GM21390 (cell line): ENCODE data around the gene ENTPD3.
"Not testable (repeated sequence)": the region's sequence is repeated elsewhere in the genome, so short reads cannot be mapped to it uniquely, and the experiment has no call there.

Experiments
- ATAC-seq: cut with Tn5 transposase; IDR thresholded peaks from one replicate; pipeline ENCODE4 v1.9.1; 2021; ENCODE audit not compliant: unreplicated experiment

Gene ENTPD3

DNA sequence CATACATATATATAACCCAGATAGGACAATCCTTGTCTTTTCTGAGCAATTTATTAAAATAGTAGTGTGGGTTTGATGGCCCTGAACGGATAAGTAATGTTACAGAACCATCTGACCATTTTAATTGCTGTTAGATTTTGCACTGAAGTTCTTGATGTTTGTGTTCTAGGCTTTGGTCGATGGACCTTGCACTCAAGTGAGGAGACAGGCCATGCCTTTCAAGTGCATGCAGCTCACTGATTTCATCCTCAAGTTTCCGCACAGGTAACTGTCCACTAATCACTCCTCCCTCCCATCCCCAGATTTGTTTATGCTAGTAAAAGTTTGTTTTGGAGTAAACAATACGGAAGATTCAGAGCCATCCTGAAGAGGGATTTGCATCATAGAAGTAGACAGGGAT lies 71.5 kb downstream of the ENTPD3 start:
- ATAC-seq: no peak

DNA sequence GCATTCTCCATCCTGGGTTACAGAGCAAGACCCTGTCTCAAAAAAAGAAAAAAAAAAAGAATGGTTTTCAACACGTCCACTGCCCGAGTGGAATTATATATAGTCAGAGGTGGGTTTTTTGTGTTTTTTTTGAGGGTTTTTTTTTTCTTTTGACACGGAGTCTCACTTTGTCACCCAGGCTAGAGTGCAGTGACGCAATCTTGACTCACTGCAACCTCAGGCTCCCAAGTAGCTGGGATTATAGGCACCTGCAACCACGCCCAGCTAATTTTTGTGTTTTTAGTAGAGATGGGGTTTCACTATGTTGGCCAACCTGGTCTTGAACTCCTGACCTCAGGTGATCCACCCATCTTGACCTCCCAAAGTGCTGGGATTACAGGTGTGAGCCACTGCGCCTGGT lies 73.5 kb downstream of the ENTPD3 start:
- not testable (repeated sequence) for ATAC-seq

GRCh38 chr3:40461161-40461560 lies 74.2 kb downstream of the ENTPD3 start:
- no peak for ATAC-seq

DNA sequence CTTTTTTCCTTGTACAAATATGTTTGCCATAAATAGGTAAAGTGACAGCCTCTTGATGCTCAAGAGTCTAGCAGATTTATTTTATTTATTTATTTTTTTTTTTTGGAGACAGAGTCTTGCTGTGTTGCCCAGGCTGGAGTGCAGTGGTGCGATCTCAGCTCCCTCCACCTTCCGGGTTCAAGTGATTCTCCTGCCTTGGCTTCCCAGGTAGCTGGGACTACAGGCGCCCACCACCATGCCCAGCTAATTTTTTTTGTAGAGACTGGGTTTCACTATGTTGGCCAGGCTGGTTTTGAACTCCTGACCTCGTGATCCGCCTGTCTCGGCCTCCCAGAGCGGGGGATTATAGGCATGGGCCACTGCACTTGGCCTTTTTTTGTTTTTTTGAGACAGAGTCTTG lies 75.9 kb downstream of the ENTPD3 start:
- not testable (repeated sequence) for ATAC-seq

- no peak for ATAC-seq
These were observed 76.6 kb downstream of the ENTPD3 start for GRCh38 chr3:40463579-40463978.

DNA sequence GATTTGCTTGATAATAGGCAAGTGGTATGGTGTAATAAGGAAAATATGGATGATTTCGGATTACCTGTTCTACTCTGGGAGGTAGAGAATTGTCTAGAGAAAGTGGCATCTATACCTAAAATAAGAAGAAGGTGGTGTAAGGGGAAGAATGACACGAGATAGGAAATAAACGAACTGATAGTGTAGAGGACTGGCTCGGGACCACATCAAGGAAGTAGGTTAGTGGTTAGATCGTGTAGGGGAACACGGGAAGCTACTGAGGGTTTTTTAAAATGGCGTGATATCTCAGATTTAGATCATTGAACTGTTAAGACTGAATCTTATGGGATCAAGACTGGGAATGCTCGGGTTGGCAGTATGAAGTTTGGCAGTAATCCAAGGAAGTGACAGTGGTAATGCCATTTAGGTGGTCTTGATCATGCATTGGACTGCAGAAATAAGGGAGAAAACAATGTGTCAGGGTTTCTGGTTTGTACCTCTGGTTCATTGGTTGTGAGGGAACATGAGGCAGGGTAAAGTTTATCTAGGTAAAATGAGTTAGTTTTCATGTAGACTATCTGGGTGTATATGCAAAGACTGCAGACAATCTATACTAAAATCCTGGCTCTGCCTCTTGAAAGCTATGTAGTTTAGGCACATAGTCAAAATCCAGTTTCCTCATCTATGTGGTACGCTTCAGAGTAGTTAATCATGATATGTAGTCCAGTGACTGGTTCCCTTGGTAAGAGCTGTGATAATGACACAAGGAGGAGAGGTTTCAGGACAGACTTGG lies 77.5 kb downstream of the ENTPD3 start:
- no peak for ATAC-seq

DNA sequence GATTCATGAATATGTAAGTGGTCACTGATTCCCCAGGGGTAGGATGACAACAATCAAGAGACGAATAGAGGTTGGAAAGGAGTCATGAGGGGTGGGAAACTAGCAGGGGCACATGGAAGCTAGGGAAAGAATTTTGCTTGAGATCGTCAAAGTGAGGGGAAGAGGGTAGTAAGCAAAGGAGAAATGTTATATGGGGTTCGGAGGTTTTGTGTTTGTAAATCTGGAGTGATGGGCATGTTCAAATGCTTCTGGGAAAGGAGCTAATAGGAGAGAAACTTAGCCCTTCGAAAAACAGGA lies 78.1 kb downstream of the ENTPD3 start:
- no peak for ATAC-seq

DNA sequence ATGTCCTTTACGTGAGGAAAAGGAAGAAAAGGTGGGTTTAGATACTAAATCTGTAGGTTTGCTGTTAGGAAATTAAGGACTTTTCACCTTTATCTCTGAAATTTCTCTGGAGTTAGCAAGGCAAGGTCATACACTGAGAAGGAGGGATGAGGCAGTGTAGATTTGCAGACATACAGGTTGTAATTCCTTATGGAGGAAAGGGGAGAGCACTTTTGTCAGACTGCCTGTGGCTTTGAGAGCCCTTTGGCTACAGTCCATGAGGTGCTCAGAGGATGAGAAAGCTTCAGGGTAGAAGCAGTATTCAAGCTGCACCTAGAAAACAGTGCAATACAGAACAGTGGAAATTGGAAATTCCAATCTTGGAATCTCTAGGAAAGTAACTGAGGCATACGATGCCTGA lies 78.5 kb downstream of the ENTPD3 start:
- ATAC-seq: no peak

DNA sequence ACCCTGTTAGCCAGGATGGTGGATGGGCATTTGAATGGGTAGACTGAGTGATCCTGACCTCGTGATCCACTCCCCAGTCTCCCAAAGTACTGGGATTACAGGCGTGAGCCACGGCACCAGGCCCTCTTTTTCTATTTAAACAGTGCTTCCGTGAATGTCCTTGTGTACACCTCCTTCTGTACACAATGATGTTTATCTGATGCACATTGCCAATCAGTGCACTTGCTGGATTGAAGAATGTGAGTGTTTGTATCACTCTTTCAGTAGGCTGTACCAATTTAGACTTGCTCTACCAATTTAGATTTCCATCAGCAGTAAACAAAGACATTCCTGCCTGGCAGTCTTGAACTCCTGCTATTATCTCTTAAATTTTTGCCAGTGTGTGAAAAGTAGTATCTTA lies 81.0 kb downstream of the ENTPD3 start:
- no peak for ATAC-seq

DNA sequence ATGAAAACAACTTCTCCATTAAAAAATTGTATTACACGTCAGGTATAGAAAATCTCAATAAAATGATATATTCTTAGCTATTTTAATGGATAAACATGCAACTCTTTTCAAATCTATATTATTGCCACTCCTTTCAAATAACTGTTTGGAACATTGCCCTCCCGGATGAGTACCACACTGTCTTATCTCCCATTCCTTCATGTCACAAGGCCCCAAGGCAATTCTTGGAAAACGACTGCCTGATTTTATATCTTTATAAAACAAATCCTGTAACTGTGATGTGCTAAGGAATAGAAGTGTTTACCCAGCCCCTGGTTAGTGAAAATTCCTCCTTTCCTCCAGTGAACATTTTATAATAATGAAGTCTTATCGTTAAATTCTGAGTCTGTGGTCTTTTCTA lies 83.7 kb downstream of the ENTPD3 start:
- no peak for ATAC-seq

- peak; percentile 78 for ATAC-seq
These were observed 89.8 kb downstream of the ENTPD3 start, which contains the start of gene ZNF619 for GRCh38 chr3:40476478-40477470. Gene ZNF619, plus strand, starts transcription at chr3:40477122. Its CDS starts 858 bp downstream, at chr3:40477980.

GRCh38 chr3:40477666-40478065 lies 90.7 kb downstream of the ENTPD3 start:
- ATAC-seq: no peak
